K562 (cell line): ENCODE measurements around the gene ARHGDIB. TPM values are rescaled to one million over a fixed set of nuclear protein-coding genes. Genes with fewer than 3 reads are reported as not detected.

Source experiments
- ATAC-seq: fragments of 200-7000 bp; cut with Tn5 transposase; 3 replicates; pipeline ENCODE4 v1.9.1; 2020; ENCODE audit warnings: moderate library complexity
- BruUV-seq: library from RNA; stranded (reverse); fragments of 400-500 nt; replicated peaks from 2 replicates; lab custom pipeline; 2021; lab: Mats Ljungman, UMichigan
- CTCF ChIA-PET: fragments of 300-600 bp; formaldehyde crosslinking; extraction: SDS; loops from one replicate; lab custom pipeline; 2021; ENCODE audit warnings: low intra/inter-chr PET ratio; lab: Yijun Ruan, JAX
- POLR2A ChIA-PET: fragments of 300-600, 350-650 bp; sonication (Branson Sonifier 250); formaldehyde crosslinking; extraction: SDS; loops from one replicate; lab custom pipeline; 2021; ENCODE audit warnings: antibody characterized with exemption, inconsistent platforms; lab: Yijun Ruan, JAX
- DNase-seq, 4 experiments: peaks; one replicate each; pipeline versions ENCODE4 v3.0.0 to v3.0.0-alpha.2; 2011 to 2018; ENCODE audit warnings: low spot score in 3 of 4, mixed read lengths in 3 of 4; ENCODE audit errors: extremely low read depth in 1 of 4
- FAIRE-seq: peaks from 2 replicates; lab custom pipeline; 2011; peaks lifted over from hg19 to GRCh38; lab: Jason Lieb, UNC
- H2AFZ ChIP-seq: 2 replicates; pipeline ENCODE4 v1.6.0; 2011; ENCODE audit warnings: low read depth, low read length, control low read depth, inconsistent platforms
- H3K27ac ChIP-seq: fragments of 200-600 bp; 3 replicates; pipeline ENCODE4 v1.8.0; 2011; ENCODE audit warnings: low read depth, mild to moderate bottlenecking, control low read depth, inconsistent platforms, low read length, moderate library complexity, mixed read lengths; ENCODE audit errors: extremely low read depth
- H3K27me3 ChIP-seq, 2 experiments: fragments of 300-600 bp in 1 of 2; 2 replicates in 1 of 2; 3 replicates in 1 of 2; pipeline versions ENCODE4 v1.6.0 to v1.8.0; 2011; ENCODE audit warnings: inconsistent platforms in 2 of 2, low read length in 2 of 2, mild to moderate bottlenecking in 1 of 2, mixed read lengths in 1 of 2, moderate library complexity in 1 of 2; ENCODE audit not compliant: control insufficient read depth in 2 of 2, insufficient read depth in 2 of 2
- H3K36me3 ChIP-seq: fragments of 300-600 bp; 3 replicates; pipeline ENCODE4 v1.8.0; 2011; ENCODE audit warnings: mild to moderate bottlenecking, low read length, inconsistent platforms; ENCODE audit not compliant: control insufficient read depth, insufficient read depth
- H3K4me1 ChIP-seq, 2 experiments: fragments of 200-600 bp in 1 of 2; replicated peaks in 1 of 2; 2 replicates in 1 of 2; 3 replicates in 1 of 2; pipeline versions ENCODE4 v1.5.1 to v1.8.0; 2011; ENCODE audit warnings: inconsistent platforms in 2 of 2, low read length in 2 of 2, mild to moderate bottlenecking in 1 of 2, mixed read lengths in 1 of 2, moderate library complexity in 1 of 2; ENCODE audit not compliant: control insufficient read depth in 2 of 2, insufficient read depth in 2 of 2
- H3K4me2 ChIP-seq: 2 replicates; pipeline ENCODE4 v1.6.1; 2011; ENCODE audit warnings: low read length, control low read depth, inconsistent platforms, mixed read lengths; ENCODE audit not compliant: insufficient read depth
- H3K4me3 ChIP-seq: fragments of 200-600 bp; sonication (generic), shearing (Covaris generic); 2 replicates; pipeline ENCODE4 v1.5.1; 2016; ENCODE audit warnings: control low read depth, inconsistent platforms
- H3K79me2 ChIP-seq: fragments of 200-600 bp; 3 replicates; pipeline ENCODE4 v1.8.0; 2011; ENCODE audit warnings: low read length, inconsistent platforms; ENCODE audit not compliant: control insufficient read depth, insufficient read depth
- H3K9ac ChIP-seq, 2 experiments: 2 replicates each; pipeline versions ENCODE4 v1.6.0 to v1.6.1; 2011; ENCODE audit warnings: low read depth in 2 of 2, low read length in 2 of 2, control low read depth in 1 of 2, inconsistent platforms in 1 of 2, mild to moderate bottlenecking in 1 of 2, mixed read lengths in 1 of 2; ENCODE audit not compliant: insufficient read depth in 1 of 2
- H3K9me1 ChIP-seq: one replicate; pipeline ENCODE4 v1.6.0; 2011; ENCODE audit warnings: inconsistent platforms, mild to moderate bottlenecking, low read length, moderate library complexity; ENCODE audit not compliant: control insufficient read depth, insufficient read depth
- H3K9me3 ChIP-seq: replicated peaks from 2 replicates; pipeline ENCODE4 v1.5.1; 2011; ENCODE audit warnings: low read depth, low read length, inconsistent platforms; ENCODE audit not compliant: control insufficient read depth, insufficient read depth
- H4K20me1 ChIP-seq: replicated peaks from 2 replicates; pipeline ENCODE4 v1.6.1; 2011; ENCODE audit warnings: low read length, inconsistent platforms, mixed read lengths; ENCODE audit not compliant: control insufficient read depth, insufficient read depth
- FOXK1 ChIP-seq: sonication (generic); formaldehyde crosslinking; IDR thresholded peaks from 2 replicates; pipeline ENCODE4 v1.8.0; 2022; ENCODE audit warnings: missing genetic modification reagents, mild to moderate bottlenecking, borderline replicate concordance
- KLF13 ChIP-seq: fragments of 450-650 bp; IDR thresholded peaks from 2 replicates; pipeline ENCODE4 v1.6.1; 2016; ENCODE audit warnings: missing genetic modification characterization, low read depth, mild to moderate bottlenecking, missing compliant biosample characterization, moderate library complexity, borderline replicate concordance
- MEIS2 ChIP-seq: fragments of 450-650 bp; IDR thresholded peaks from 2 replicates; pipeline ENCODE4 v1.6.1; 2014; ENCODE audit warnings: mild to moderate bottlenecking; ENCODE audit not compliant: partially characterized antibody
- NFXL1 ChIP-seq: fragments of 450-650 bp; formaldehyde crosslinking; IDR thresholded peaks from 2 replicates; pipeline ENCODE4 v1.4.0; 2021; ENCODE audit warnings: mild to moderate bottlenecking
- NR2F6 ChIP-seq: fragments of 450-650 bp; formaldehyde crosslinking; IDR thresholded peaks from 2 replicates; pipeline ENCODE4 v1.4.0; 2020; ENCODE audit warnings: mild to moderate bottlenecking
- POLR2AphosphoS5 ChIP-seq: IDR thresholded peaks from 2 replicates; pipeline ENCODE4 v1.6.1; 2011; ENCODE audit warnings: mild to moderate bottlenecking, low read depth, low read length, moderate library complexity; ENCODE audit not compliant: control insufficient read depth, insufficient read depth
- TFAM ChIP-seq: fragments of 250-450 bp; sonication (Bioruptor Pico); conservative IDR thresholded peaks from 2 replicates; pipeline ENCODE4 v1.5.0; 2021; ENCODE audit warnings: mild to moderate bottlenecking, moderate library complexity
- TRIM24 ChIP-seq, 2 experiments: fragments of 450-650 bp; IDR thresholded peaks; 2 replicates each; pipeline ENCODE4 v1.6.1; 2016
- WGBS: fragments of 100-300 bp; shearing (Covaris generic); methylation state at CpG from one replicate; pipeline ENCODE4 v1.1.6; 2016; ENCODE audit warnings: low coverage, mixed read lengths; ENCODE audit not compliant: insufficient coverage; ENCODE audit errors: missing lambda C conversion rate; 5-methylcytosine and 5-hydroxymethylcytosine counted together
- in situ Hi-C: fragments of 300-500 bp; cut with MboI; formaldehyde crosslinking; loops from 4 replicates; pipeline ENCODE4 v1.15.0; 2018; ENCODE audit warnings: inconsistent platforms, mixed read lengths
- intact Hi-C: fragments of 100-400 bp; cut with micrococcal nuclease; formaldehyde crosslinking; loops from 2 replicates; pipeline ENCODE4 v1.14.2; 2022
- polyA plus RNA-seq, 8 experiments: library from polyadenylated mRNA; depleted of rRNA in 4 of 8; stranded (reverse) in 5 of 8; unstranded in 3 of 8; fragments of >200 nt; fragmentation: Nextera tagmentation in 2 of 8; fragmentation: Illumina TruSeq in 1 of 8; extraction: Ambion mirVana in 2 of 8; extraction: Trizol in 1 of 8; gene quantifications; 2 replicates each; pipeline versions ENCODE4 v1.2.1 to v1.2.3, GENCODE V29; 2011 to 2014; ENCODE audit warnings: inconsistent platforms in 1 of 8, missing spikeins in 1 of 8
- total RNA-seq, 7 experiments: library from RNA; depleted of rRNA in 6 of 7; stranded (reverse); fragments of >200 nt in 6 of 7; fragmentation: Illumina TruSeq in 2 of 7; extraction: Trizol in 2 of 7; gene quantifications; 2 replicates each; pipeline versions ENCODE4 v1.2.1 to v1.2.3, GENCODE V29; 2011 to 2021; ENCODE audit warnings: low replicate concordance in 1 of 7

ARHGDIB gene
- total and polyA plus RNA-seq, 9 of the 15 experiments (the other 6 are each of a cell fraction or from before 2014, with no cell fraction given) = 9.5 to 204 (median 116) TPM

DNA sequence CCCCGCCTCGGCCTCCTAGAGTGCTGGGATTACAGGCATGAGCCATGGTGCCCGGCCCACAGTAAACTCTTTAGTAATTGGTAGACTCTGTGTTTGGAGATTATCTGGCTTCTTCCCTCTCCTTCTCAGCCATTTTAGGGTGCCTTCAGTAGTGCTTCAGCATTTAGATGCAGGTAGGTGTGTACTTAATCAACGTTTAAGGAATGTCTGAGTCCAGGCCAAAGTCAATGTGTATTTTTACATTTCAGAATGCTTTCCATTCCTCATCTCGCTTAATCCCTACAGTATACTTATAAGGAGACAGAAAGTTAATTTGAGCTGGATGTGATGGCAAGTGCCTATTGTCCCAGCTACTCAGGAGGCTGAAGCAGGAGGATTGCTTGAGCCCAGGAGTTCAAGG, 55.3 kb downstream of the ARHGDIB start:
- Histone ChIP-seq H3K27ac (no peak overlapping the region), H3K4me3 (no peak overlapping the region), H3K9me3 (no peaks in the 10 kb centered on the region), H3K79me2 (no peaks in the 10 kb centered on the region), H3K36me3 (no peaks in the 10 kb centered on the region), H3K27me3 (no peaks in the 10 kb centered on the region), H3K9ac (no peak overlapping the region), H3K4me2 (no peak overlapping the region), H2AFZ (no peak overlapping the region), H3K9me1 (no peaks in the 10 kb centered on the region), H4K20me1 (no peaks in the 10 kb centered on the region), H3K4me1 (no peaks in the 10 kb centered on the region; a peak in 1 of 5 replicates)
- TF ChIP-seq NFXL1 (CRISPR knock-in tag) (no peak), NR2F6 (no peak), TRIM24 (IDR thresholded peaks at IDR 0.05) (no peak), POLR2AphosphoS5 (no peak), KLF13 (tag) (no peak)
- intact Hi-C loops = no loop called here
- no TSS peak for BruUV-seq
- no peak for ATAC-seq
- FAIRE-seq = no peak
- WGBS = 3% methylated on average over 5 of the region's 5 CpGs
- in situ Hi-C loops = no loop called here
- DNase-seq = no peak
- CTCF ChIA-PET = no interaction called here
- POLR2A ChIA-PET = no interaction called here

DNA sequence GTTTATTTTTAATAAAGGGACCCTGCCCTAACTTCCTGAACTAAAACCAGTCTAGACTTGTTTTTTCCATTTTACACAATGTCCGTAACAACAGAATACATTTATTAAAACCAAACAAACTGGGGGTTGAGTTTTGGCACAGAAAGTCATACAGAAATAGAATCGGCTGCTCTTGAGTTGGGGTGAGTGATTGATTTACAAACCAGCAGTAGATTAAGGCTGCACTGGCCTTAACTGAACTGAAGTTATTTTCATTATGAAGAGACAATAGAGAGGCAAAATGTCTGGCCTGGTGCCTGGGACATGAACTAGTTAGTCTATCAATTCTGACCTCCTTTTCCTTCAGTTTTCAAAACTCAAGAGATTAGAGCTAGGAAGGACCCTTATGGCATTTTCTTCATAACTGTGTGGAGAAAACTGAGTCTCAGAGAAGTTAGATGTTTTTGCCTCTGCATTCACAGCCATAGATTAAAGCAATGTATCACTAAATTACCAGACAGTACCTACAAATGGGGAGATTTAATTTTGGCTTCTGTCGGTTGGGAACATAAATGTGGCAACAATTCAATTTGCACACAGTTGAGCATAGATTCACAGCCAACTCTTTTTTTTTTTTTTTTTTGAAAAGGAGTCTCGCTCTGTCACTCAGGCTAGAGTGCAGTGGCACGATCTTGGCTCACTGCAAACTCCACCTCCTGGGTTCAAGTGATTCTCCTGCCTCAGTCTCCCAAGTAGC, 56.0 kb downstream of the ARHGDIB start:
- TF ChIP-seq TFAM (CRISPR knock-in tag) (no peak), MEIS2 (no peak), FOXK1 (CRISPR knock-in tag) (no peak)
- H3K9ac ChIP-seq = no peak overlapping the region
- POLR2A ChIA-PET = no interaction called here
- DNase-seq = no peak
- no peaks in the 10 kb centered on the region for H3K79me2 ChIP-seq
- no peaks in the 10 kb centered on the region for H3K27me3 ChIP-seq
- CTCF ChIA-PET = no interaction called here
- no TSS peak for BruUV-seq
- no peak overlapping the region for H3K4me2 ChIP-seq
- H3K9me1 ChIP-seq = no peaks in the 10 kb centered on the region
- H3K4me1 ChIP-seq = no peaks in the 10 kb centered on the region; a peak in 1 of 5 replicates
- H2AFZ ChIP-seq = no peak overlapping the region
- H3K9me3 ChIP-seq = no peaks in the 10 kb centered on the region
- no peaks in the 10 kb centered on the region for H3K36me3 ChIP-seq
- H3K4me3 ChIP-seq = no peak overlapping the region
- in situ Hi-C loops (no loop called here), intact Hi-C loops (no loop called here)
- H4K20me1 ChIP-seq = no peaks in the 10 kb centered on the region
- FAIRE-seq = no peak
- ATAC-seq = no peak
- H3K27ac ChIP-seq = no peak overlapping the region
- 50% methylated on average over 4 of the region's 5 CpGs for WGBS
